HG03432 (cell line): ENCODE measurements around the gene CD7.

Experiments
- ATAC-seq: cut with Tn5 transposase; IDR thresholded peaks from one replicate; pipeline ENCODE4 v1.9.1; 2021; ENCODE audit warnings: mild to moderate bottlenecking, moderate library complexity; ENCODE audit not compliant: unreplicated experiment

CD7 gene

GRCh38 chr17:82266142-82266541, 51.3 kb downstream of the CD7 start:
- ATAC-seq: no peak
